GM12878 (cell line): ENCODE measurements around the gene ZNF493. TPM values are rescaled to one million over a fixed set of nuclear protein-coding genes. Genes with fewer than 3 reads are reported as not detected.

ENCODE experiments used
- ATF2 ChIP-seq: IDR thresholded peaks from 2 replicates; pipeline ENCODE4 v1.6.1; 2012; ENCODE audit warnings: low read length, inconsistent platforms
- CEBPB ChIP-seq, 2 experiments: fragments of 150-350 bp in 1 of 2; IDR thresholded peaks; 2 replicates each; pipeline ENCODE4 v1.6.1; 2012 to 2014; ENCODE audit warnings: low read depth in 2 of 2, low read length in 2 of 2, borderline replicate concordance in 1 of 2, inconsistent platforms in 1 of 2
- DPF2 ChIP-seq: fragments of 450-650 bp; IDR thresholded peaks from 2 replicates; pipeline ENCODE4 v1.6.1; 2017; ENCODE audit warnings: mild to moderate bottlenecking
- ETV6 ChIP-seq, 2 experiments: fragments of 450-650 bp in 1 of 2; IDR thresholded peaks in 1 of 2; conservative IDR thresholded peaks in 1 of 2; 2 replicates each; pipeline ENCODE4 v1.6.1; 2014; ENCODE audit warnings: antibody characterized with exemption in 1 of 2, borderline replicate concordance in 1 of 2, low read depth in 1 of 2, mild to moderate bottlenecking in 1 of 2, moderate library complexity in 1 of 2
- EZH2 ChIP-seq: IDR thresholded peaks from 2 replicates; pipeline ENCODE4 v1.6.1; 2012; ENCODE audit warnings: low read depth, mild to moderate bottlenecking, control low read depth, inconsistent platforms, low read length, borderline replicate concordance; ENCODE audit not compliant: control insufficient read depth
- FOS ChIP-seq: IDR thresholded peaks from 3 replicates; pipeline ENCODE4 v1.6.1; 2011; ENCODE audit warnings: borderline replicate concordance; ENCODE audit not compliant: insufficient read length; ENCODE audit errors: extremely low read depth
- HSF1 ChIP-seq: fragments of 150-350 bp; IDR thresholded peaks from 2 replicates; pipeline ENCODE4 v1.6.1; 2014; ENCODE audit warnings: mild to moderate bottlenecking, low read depth, low read length
- IKZF1 ChIP-seq: fragments of 450-650 bp; conservative IDR thresholded peaks from 2 replicates; pipeline ENCODE4 v1.6.1; 2017; ENCODE audit warnings: antibody characterized with exemption, mild to moderate bottlenecking
- JUND ChIP-seq: IDR thresholded peaks from 2 replicates; pipeline ENCODE4 v1.6.1; 2012; ENCODE audit warnings: low read depth, mild to moderate bottlenecking, low read length, improper control_type of control experiment, moderate library complexity
- NBN ChIP-seq: fragments of 450-650 bp; IDR thresholded peaks from 2 replicates; pipeline ENCODE4 v1.6.1; 2016
- NFIC ChIP-seq: IDR thresholded peaks from 2 replicates; pipeline ENCODE4 v1.6.1; 2012; ENCODE audit warnings: low read depth, mild to moderate bottlenecking, inconsistent platforms, low read length, moderate library complexity
- PKNOX1 ChIP-seq: fragments of 450-650 bp; IDR thresholded peaks from 2 replicates; pipeline ENCODE4 v1.6.1; 2016; ENCODE audit warnings: mild to moderate bottlenecking
- RB1 ChIP-seq: fragments of 450-650 bp; formaldehyde crosslinking; IDR thresholded peaks from 2 replicates; pipeline ENCODE4 v1.6.1; 2017; ENCODE audit warnings: mild to moderate bottlenecking, borderline replicate concordance
- REST ChIP-seq: IDR thresholded peaks from 2 replicates; pipeline ENCODE4 v1.6.1; 2012; ENCODE audit warnings: mild to moderate bottlenecking, low read depth, low read length
- RFX5 ChIP-seq: IDR thresholded peaks from 2 replicates; pipeline ENCODE4 v1.6.1; 2011; ENCODE audit warnings: low read depth, low read length, improper control_type of control experiment
- RUNX3 ChIP-seq: IDR thresholded peaks from 2 replicates; pipeline ENCODE4 v1.6.1; 2012; ENCODE audit warnings: low read length, inconsistent platforms
- SREBF2 ChIP-seq: IDR thresholded peaks from 2 replicates; pipeline ENCODE4 v1.6.1; 2012; ENCODE audit warnings: mild to moderate bottlenecking, low read length
- TCF12 ChIP-seq: IDR thresholded peaks from 2 replicates; pipeline ENCODE4 v1.6.1; 2011; ENCODE audit warnings: low read depth, mild to moderate bottlenecking, low read length
- TCF7 ChIP-seq: IDR thresholded peaks from 2 replicates; pipeline ENCODE4 v1.6.1; 2014; ENCODE audit warnings: antibody characterized with exemption, borderline replicate concordance
- USF1 ChIP-seq: IDR thresholded peaks from 2 replicates; pipeline ENCODE4 v1.6.1; 2011; ENCODE audit warnings: borderline replicate concordance, low read depth, mild to moderate bottlenecking, moderate library complexity, mixed read lengths, low read length; ENCODE audit not compliant: insufficient read depth; ENCODE audit errors: extremely low read length
- YBX1 ChIP-seq: fragments of 450-650 bp; IDR thresholded peaks from 2 replicates; pipeline ENCODE4 v1.6.1; 2016; ENCODE audit warnings: antibody characterized with exemption
- ZBED1 ChIP-seq: IDR thresholded peaks from 2 replicates; pipeline ENCODE4 v1.6.1; 2016; ENCODE audit warnings: borderline replicate concordance
- polyA plus RNA-seq, 11 experiments: library from polyadenylated mRNA; depleted of rRNA in 4 of 11; unstranded in 6 of 11; stranded (reverse) in 5 of 11; fragments of >200 nt; fragmentation: Nextera tagmentation in 4 of 11; fragmentation: Illumina TruSeq in 1 of 11; extraction: Ambion mirVana in 4 of 11; extraction: Trizol in 1 of 11; gene quantifications; 1 replicate in 1 of 11; 2 replicates in 10 of 11; pipeline versions ENCODE4 v1.2.1 to v1.2.3, GENCODE V29; 2011 to 2016; ENCODE audit warnings: inconsistent platforms in 2 of 11, missing spikeins in 2 of 11, low read depth in 1 of 11
- total RNA-seq, 4 experiments: library from RNA; depleted of rRNA in 3 of 4; stranded (reverse); fragments of >200 nt in 3 of 4; fragmentation: Illumina TruSeq in 1 of 4; extraction: Trizol in 1 of 4; gene quantifications; 2 replicates each; pipeline versions ENCODE4 v1.2.1 to v1.2.3, GENCODE V29; 2013 to 2021

Gene ZNF493
- total and polyA plus RNA-seq, 10 of the 15 experiments (the other 5 are each of a cell fraction or from before 2014, with no cell fraction given) = 2.9 to 17.6 (median 8.3) TPM

- no peak for TF ChIP-seq TCF7
- no peak for TF ChIP-seq ATF2
- peak; percentile 97 for TF ChIP-seq PKNOX1
- peak; percentile 66 for TF ChIP-seq FOS
- peak; percentile 26 for TF ChIP-seq RUNX3
- TF ChIP-seq HSF1 = no peak
- no peak for TF ChIP-seq TCF12
- peak; percentile 46 for TF ChIP-seq IKZF1
- no peak for TF ChIP-seq USF1
- TF ChIP-seq ZBED1 = no peak
- no peak for TF ChIP-seq DPF2
- no peak for TF ChIP-seq RB1
- TF ChIP-seq REST = no peak
- no peak for TF ChIP-seq ETV6 (conservative IDR thresholded peaks at IDR 0.05 in 1 of 2, IDR thresholded peaks at IDR 0.05 in 1 of 2; ENCODE audit: borderline replicate concordance in 1 of 2, low read depth in 1 of 2)
- TF ChIP-seq CEBPB (IDR thresholded peaks at IDR 0.05; ENCODE audit: borderline replicate concordance in 1 of 2, low read depth in 2 of 2, low read length in 2 of 2) = no peak
- no peak for TF ChIP-seq NFIC
- no peak for TF ChIP-seq NBN
- TF ChIP-seq SREBF2 = no peak
- no peak for TF ChIP-seq JUND
- TF ChIP-seq RFX5 = peak; percentile 77
- TF ChIP-seq YBX1 = no peak
- TF ChIP-seq EZH2 = no peak
Measured at GRCh38 chr19:21358768-21359451, 38.0 kb upstream of the ZNF493 start, which contains the start of gene ZNF738 (continued).
